ENCODE measurements around the gene NEIL1. TPM values are rescaled to one million over a fixed set of nuclear protein-coding genes. Genes with fewer than 3 reads are reported as not detected.

The NEIL1 gene
- total RNA-seq, 1 experiment from 2014 or later = 41.4 TPM

GRCh38 chr15:75368689-75369239, 21.9 kb downstream of the NEIL1 start (continued):
- TF ChIP-seq YY1 (IDR thresholded peaks at IDR 0.05; ENCODE audit: extremely low read depth, insufficient replicate concordance, low read depth, low read length) = no peak
- TF ChIP-seq ELF1 (IDR thresholded peaks at IDR 0.05; ENCODE audit: borderline replicate concordance, low read depth) = no peak
- no peak for TF ChIP-seq ZBTB33 (IDR thresholded peaks at IDR 0.05; ENCODE audit: extremely low read depth, insufficient replicate concordance, low read length)
- TF ChIP-seq TCF7L2 (IDR thresholded peaks at IDR 0.05; ENCODE audit: borderline replicate concordance, extremely low read depth, insufficient read depth, insufficient read length) = no peak
- no peak for TF ChIP-seq EZH2phosphoT487 (IDR thresholded peaks at IDR 0.05; ENCODE audit: borderline replicate concordance)

GRCh38 chr15:75369897-75370581, 23.2 kb downstream of the NEIL1 start:
- no peak for DNase-seq (ENCODE audit: low read depth, low spot score)
- Histone ChIP-seq H4K20me1 (ENCODE audit: insufficient read depth) (no peaks in the 10 kb centered on the region), H3K4me1 (ENCODE audit: control insufficient read depth in 1 of 2, insufficient read depth in 2 of 2, low read length in 2 of 2) (peaks cover 11 to 23% of the 10 kb centered on the region in 2 experiments), H3K9me2 (ENCODE audit: insufficient read depth) (no peaks in the 10 kb centered on the region), H2AFZ (ENCODE audit: low read depth, low read length, poor library complexity, severe bottlenecking) (no peak overlapping the region), H3K27ac (ENCODE audit: low read depth, low read length) (no peak overlapping the region), H3K9me3 (ENCODE audit: control insufficient read depth in 1 of 2, insufficient read depth in 1 of 2, low read depth in 1 of 2, low read length in 2 of 2) (no peaks in the 10 kb centered on the region), H3K79me2 (ENCODE audit: insufficient read depth, low read length) (peaks cover 12% of the 10 kb centered on the region), H3K36me3 (ENCODE audit: control insufficient read depth in 1 of 2, insufficient read depth in 2 of 2, low read length in 2 of 2) (peaks cover 26 to 35% of the 10 kb centered on the region in 2 experiments), H3K4me2 (ENCODE audit: low read length) (peak overlapping the region; percentile 80), H3K4me3 (replicated peaks in 1 of 2; ENCODE audit: low read depth in 1 of 2, low read length in 2 of 2) (peak overlapping the region in 1 of 2 experiments; percentile 68; a peak in 3 of 4 replicates), H3K9ac (ENCODE audit: low read length) (0 out of 2 replicates have a peak overlapping the region, but pooled peaks have one; percentile 96), H3K27me3 (ENCODE audit: insufficient read depth, low read length) (no peaks in the 10 kb centered on the region)
- ChIA-PET RAD21 (ENCODE audit: low non-redundant PET in 1 of 2, low total read pairs in 2 of 2, uncharacterized antibody in 2 of 2, unreplicated experiment in 2 of 2) (no interaction called here), POLR2A (interaction anchor here (0.6 to 3.1 kb wide), 3 partner anchors 83 to 270 kb away, joined by 4 to 39 read pairs (median 5); partner anchors contain the start of genes IMP3, SIN3A and SNUPN), CTCF (interaction anchor here (0.7 to 1.2 kb wide), 2 partner anchors 314 to 316 kb away, joined by 3 read pairs; no protein-coding TSS in a partner anchor)
- ATAC-seq = no peak
- intact Hi-C loops (cut with micrococcal nuclease) = loop anchor here (5.0 kb wide), 2 partner anchors 257 to 297 kb away; partner anchors contain the start of gene SNUPN
- no TSS peak for BruUV-seq (replicated peaks)
- TF ChIP-seq ZNF274 (IDR thresholded peaks at IDR 0.05; ENCODE audit: low read depth, low read length) = no peak
- no peak for TF ChIP-seq ELF1 (IDR thresholded peaks at IDR 0.05; ENCODE audit: borderline replicate concordance, low read depth)
- no peak for TF ChIP-seq SP1 (IDR thresholded peaks at IDR 0.05; ENCODE audit: low read depth)
- TF ChIP-seq ZFX (IDR thresholded peaks at IDR 0.05) = no peak
